Stimulated activated CD4-positive, alpha-beta T cell treated with anti-CD3 and anti-CD28 coated beads, Interleukin-2, amount 100 ng/mL, for 4 hours (primary cell): Measurements from ENCODE around the gene PAPPA2.
"Not testable (repeated sequence)": the region's sequence is repeated elsewhere in the genome, so short reads cannot be mapped to it uniquely, and the experiment has no call there.

Source experiments
- DNase-seq: peaks from one replicate; pipeline ENCODE4 v3.0.0-alpha.2; 2020; ENCODE audit warnings: low read depth

PAPPA2 gene

GRCh38 chr1:176609556-176610408 lies 146.8 kb downstream of the PAPPA2 start:
- DNase-seq, result no peak

- no peak for DNase-seq
Measured at GRCh38 chr1:176612791-176613190, 149.8 kb downstream of the PAPPA2 start.

- DNase-seq, result no peak
Measured at GRCh38 chr1:176617881-176618280, 154.9 kb downstream of the PAPPA2 start.

- DNase-seq, result no peak
Measured at GRCh38 chr1:176619261-176619660, 156.3 kb downstream of the PAPPA2 start.

- no peak for DNase-seq
Measured at GRCh38 chr1:176625365-176625764, 162.4 kb downstream of the PAPPA2 start.

- DNase-seq, result no peak
Measured at GRCh38 chr1:176626572-176627061, 163.6 kb downstream of the PAPPA2 start.

- no peak for DNase-seq
Measured at GRCh38 chr1:176628775-176629174, 165.8 kb downstream of the PAPPA2 start.

- not testable (repeated sequence) for DNase-seq
Measured at GRCh38 chr1:176634733-176635132, 171.8 kb downstream of the PAPPA2 start.

- no peak for DNase-seq
Measured at GRCh38 chr1:176638713-176639526, 175.9 kb downstream of the PAPPA2 start.

GRCh38 chr1:176643536-176643935 lies 180.6 kb downstream of the PAPPA2 start:
- no peak for DNase-seq

GRCh38 chr1:176648556-176648955 lies 185.6 kb downstream of the PAPPA2 start:
- DNase-seq, result no peak

- DNase-seq, result no peak
Measured at GRCh38 chr1:176656257-176656995, 193.5 kb downstream of the PAPPA2 start.

GRCh38 chr1:176669782-176670181 lies 206.8 kb downstream of the PAPPA2 start:
- no peak for DNase-seq

GRCh38 chr1:176670853-176671252 lies 207.9 kb downstream of the PAPPA2 start:
- DNase-seq, result no peak

GRCh38 chr1:176682830-176683535 lies 220.0 kb downstream of the PAPPA2 start:
- DNase-seq, result no peak

GRCh38 chr1:176691251-176692228 lies 228.6 kb downstream of the PAPPA2 start:
- DNase-seq, result no peak

- DNase-seq, result no peak
Measured at GRCh38 chr1:176692431-176692830, 229.5 kb downstream of the PAPPA2 start.

- no peak for DNase-seq
Measured at GRCh38 chr1:176692988-176693696, 230.2 kb downstream of the PAPPA2 start.

GRCh38 chr1:176693697-176694329 lies 230.8 kb downstream of the PAPPA2 start:
- no peak for DNase-seq
